DMS53 treated with DMSO at 0.1 percent for 48 hours (cell line): ENCODE results near the gene SIRT2.
A peak's percentile ranks its signal among the peaks of the same experiment; 100 is the strongest.
"Not testable (repeated sequence)": the region's sequence is repeated elsewhere in the genome, so short reads cannot be mapped to it uniquely, and the experiment has no call there.

Experiments
- DNase-seq: peaks from one replicate; lab custom pipeline; 2025; ENCODE audit not compliant: unreplicated experiment; lab: John Stamatoyannopoulos, UW

The SIRT2 gene

DNA sequence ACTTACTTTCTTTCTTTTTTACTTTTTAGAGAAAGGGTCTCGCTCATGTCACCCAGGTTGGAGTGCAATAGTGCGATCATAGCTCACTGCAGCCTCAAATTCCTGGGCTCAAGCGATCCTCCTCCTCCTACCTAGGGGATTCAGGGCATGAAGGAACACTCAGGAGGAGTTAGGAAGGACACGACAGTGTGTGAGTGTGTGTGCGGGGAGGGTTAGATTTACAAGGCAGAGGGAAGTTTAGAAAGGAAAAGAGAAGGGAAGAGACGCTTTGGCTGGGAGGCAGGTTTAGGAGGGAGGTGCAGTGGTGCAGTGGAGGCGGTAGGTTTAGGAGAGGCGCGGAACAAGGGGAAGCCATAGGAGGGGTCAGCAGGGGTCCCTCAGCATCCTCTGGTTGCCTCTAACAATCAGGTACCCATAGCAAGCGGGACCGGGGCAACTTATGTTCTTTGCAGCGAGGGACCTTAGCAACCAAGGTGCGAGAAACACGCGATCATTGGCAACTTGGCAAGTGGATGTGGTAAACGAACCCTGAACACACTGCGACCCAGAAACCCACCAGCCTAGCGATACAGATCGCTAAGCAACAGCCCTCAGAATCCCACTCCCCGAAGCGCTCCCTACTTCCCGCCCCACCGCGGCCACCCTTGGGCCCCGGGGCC lies 501 bp downstream of the SIRT2 start:
- no peak for DNase-seq

DNA sequence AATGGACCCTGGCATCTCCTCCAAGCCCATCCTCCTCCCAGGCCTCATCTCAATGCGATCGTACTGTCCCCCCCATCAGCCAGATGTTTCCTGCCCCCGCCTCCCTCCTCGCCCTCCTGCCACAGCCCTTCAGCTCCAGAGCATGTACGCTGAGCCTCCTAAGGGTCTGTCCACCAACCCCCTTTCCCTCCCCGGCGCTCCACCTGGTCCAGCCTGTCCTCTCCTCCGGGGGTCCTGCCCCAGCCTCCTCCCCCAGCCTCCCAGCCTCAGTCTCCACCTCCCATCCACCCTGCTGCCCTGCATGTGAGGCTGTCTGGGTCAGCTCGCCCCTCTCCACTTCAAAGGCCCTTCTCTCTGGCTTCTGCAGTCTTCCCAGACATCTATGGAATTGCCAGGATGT lies 4.5 kb downstream of the SIRT2 start:
- DNase-seq: no peak

DNA sequence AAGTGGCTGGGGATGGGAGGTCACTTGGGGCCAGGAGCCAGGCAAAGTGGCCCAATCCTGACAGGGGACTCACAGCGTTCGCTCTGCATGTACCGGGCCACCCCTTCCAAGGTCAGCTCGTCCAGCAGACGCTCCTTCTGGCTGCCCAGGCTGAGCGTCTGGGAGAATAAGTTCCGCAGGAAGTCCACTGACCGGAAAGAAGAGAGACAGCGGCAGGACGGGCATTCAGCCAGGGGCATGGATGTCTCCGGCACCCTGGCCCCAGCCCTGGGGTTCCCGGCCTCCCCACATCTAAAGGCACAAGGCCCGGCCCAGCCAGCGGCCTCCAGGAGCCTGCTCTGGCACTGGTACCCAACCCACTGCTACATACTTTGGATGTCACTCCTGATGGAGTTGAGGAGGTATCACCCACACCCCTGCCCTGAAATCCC lies 6.1 kb downstream of the SIRT2 start:
- no peak for DNase-seq

DNA sequence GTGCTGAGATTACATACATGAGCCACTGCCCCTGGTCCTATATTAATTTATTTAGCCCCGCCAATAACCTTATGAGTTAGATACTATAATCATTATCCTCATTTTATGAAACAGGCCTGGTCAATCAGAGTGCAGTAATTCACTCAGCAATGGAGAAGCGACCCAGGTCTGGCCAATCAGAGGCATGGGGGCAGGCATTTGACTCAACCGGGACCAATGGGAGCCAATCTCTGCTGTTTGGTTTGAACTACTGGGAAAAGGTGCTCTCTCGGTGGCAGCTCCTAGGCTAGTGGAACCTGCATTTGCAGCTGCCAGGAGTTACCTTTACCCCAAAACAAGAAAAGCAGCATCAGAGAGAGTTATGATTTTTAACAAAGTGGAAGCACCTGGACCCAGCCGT lies 6.6 kb downstream of the SIRT2 start:
- no peak for DNase-seq

DNA sequence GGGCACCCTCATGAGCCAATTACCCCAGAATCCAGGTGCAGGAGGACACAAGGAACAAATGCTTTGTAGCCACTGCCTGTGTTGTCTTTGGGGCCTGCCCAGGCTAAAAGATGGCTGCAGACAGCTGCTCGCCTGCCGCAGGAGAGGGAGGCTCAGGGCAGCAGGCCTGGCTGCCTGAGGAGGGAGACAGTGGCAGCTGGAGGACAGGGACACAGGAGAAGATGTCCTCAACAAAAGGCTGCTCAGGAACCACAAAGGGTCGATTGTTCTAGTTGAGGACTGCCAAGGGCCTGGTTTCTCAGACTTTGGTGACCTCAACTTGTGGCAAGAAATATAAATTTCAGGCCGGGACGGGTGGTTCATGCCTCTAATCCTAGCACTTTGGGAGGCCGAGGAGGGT lies 7.6 kb downstream of the SIRT2 start:
- DNase-seq: no peak

DNA sequence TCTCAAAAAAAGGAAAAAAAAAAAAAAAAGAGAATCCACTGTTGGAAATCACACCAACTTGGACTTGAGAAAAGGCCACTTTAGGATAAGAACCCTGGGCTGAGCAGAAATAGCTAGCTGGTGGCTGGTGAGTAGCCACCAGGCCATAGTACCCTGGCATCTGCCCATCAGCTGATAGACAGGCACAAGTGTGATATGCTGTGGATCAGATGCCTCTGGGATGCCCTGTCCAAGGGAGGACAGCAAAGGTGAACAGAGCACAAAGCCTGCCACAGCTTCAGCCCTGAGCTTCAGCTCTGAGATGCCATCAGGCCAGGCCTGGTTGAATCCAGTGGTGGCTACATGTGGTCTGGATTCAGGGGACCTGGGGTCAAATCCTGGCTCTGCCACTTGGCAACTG lies 8.7 kb downstream of the SIRT2 start:
- DNase-seq: no peak

DNA sequence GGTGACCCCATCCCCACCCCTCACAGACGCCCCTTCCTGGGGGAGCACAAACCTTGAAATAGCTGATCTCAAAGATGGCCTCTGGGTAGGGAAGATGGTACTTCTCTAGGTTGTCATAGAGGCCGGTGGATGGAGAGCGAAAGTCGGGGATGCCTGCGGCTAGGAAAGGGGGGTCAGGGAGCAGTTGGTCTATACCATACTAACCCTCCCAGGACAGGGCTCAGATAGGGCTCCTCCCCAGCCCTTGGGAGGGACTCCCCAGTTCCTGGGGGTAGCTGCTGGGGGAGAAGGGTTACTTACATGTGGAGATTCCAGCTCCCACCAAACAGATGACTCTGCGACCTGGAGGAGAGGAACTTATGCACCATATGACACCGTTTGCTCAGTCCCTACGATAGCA lies 9.6 kb downstream of the SIRT2 start:
- DNase-seq: no peak

DNA sequence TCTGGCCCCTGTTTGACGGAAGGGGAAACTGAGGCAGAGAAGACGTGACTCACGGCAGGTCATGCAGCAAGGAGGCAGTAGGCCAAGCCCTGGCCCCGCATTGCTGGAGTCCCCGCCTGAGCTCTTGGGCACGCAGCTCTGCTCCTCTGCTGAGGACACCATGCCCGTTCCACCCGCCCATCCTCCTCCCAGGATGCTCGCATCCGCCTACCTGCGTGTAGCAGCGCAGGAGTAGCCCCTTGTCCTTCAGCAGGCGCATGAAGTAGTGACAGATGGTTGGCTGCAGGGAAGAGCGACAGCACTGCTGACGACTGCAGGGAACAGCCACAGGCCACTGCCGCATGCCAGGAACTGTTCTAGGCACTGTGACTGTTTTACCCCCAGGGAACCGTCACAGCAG lies 10.5 kb downstream of the SIRT2 start:
- DNase-seq: no peak

DNA sequence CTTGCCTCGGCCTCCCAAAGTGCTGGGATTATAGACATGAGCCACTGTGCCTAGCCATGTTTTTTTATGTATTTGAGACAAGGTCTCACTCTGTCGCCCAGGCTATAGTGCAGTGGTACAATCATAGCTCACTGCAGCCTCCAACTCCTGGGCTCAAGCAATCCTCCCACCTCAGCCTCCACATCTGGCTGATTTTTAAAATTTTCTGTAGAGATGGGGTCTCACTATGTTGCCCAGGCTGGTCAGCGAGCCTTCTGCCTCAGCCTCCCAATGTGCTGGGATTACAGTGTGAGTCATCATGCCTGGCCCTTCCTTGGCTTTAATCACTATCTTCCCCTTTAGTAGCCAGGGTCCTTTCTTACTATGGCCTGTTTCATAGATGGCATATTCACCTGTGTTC lies 14.7 kb downstream of the SIRT2 start:
- DNase-seq: not testable (repeated sequence)

DNA sequence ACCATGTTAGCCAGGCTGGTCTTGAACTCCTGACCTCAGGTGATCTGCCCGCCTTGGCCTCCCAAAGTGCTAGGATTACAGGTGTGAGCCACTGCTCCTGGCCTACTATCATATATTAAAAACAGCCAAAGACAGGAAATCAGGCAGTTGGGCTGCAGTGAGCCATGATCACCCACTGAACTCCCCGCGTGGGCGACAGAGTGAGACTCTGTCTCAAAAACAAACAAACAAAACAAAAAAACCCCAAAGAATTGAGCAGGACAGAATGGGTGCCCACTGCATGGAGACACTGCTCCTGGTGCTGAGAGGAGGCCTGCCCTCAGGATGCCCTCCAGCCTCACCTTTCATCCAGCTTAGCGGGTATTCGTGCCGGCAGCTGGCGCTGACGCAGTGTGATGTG lies 16.1 kb downstream of the SIRT2 start:
- no peak for DNase-seq

DNA sequence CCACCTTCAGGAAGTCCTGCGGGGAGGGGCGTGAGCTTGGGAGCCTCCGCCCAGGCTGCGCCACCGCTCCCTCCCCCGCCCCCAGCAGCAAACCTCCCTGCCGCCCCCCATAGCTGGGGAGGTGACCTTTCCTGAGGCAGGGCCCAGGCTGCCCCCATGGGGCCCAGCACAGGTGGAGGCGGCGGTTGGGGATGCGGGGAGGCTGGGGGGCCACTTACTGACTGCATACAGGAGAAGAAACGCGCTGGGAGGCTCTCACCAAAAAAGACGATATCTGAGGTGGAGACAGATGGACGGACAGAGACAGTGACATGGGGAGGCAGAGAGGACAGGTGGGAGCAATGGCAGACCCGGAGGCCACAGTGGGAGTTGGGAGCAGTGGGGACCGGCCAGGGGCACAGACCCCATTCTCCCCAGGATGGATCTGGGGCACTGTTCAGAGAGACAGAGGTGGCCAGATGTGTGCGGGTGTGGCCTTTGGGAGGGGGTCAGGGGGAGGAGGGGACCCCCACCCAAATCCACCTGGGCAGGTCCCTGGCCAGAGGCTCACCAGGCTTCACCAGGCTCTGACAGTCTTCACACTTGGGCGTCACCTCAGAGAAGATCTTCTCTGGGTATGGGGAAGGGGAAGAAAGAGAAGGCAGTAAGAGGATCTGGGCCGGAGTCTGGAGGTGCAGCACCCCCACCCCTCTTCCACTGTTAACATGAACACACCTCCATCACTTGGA lies 18.4 kb downstream of the SIRT2 start:
- no peak for DNase-seq

DNA sequence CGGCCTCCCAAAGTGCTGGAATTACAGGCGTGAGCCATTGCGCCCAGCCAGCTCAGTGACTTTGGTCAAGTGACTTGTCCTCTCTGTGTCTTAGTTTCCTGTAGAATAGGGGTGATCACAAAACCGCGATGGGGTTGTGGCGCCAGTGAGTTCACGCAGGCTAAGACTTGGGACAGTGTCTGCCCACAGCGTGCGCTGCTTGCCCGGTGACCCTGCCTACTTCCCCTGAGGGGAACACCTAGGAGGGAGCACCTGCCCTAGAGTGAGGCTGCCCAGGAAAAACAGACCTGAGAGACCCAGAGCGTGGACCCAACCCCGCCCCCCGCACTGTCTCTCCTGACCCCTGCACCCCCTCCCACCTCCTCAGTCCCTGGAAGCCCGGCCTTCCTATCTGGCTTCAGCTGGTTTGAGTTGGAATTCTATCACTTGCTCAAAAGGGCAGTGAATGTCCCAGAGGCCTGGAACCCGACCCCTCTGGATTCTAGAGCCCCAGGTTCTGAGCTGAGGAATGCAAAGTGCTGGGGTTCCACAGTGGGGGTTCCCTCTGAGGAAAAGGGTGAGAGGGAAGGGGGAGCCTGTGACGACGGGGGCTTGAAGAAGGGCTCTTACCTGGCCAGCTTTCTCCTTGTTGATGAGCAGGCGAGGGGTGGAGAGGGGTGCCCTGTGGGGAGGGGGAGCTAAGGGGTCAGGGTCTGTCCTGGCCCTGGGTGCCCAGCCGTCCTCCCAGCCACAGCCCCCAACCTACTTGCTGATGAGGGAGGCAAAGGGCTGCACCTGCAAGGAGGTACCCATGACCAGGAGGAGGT lies 19.1 kb downstream of the SIRT2 start:
- DNase-seq: no peak

DNA sequence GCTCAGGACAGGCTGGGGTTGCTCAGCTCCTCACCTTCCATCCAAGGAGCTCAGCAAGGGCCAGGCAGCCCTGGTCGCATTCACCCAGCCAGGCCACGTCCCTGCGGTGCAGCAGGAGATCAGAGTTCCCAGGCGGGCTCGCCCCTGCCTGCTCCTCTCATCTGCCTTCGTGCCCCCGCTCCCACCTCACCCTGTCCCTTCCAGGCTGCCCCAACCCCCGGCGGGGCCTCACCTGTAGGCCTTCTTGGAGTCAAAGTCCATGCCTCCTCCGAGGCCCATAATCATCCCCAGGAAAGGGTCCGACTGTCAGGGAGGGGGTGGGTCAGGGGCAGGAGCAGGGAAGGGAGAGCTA lies 20.0 kb downstream of the SIRT2 start:
- no peak for DNase-seq

DNA sequence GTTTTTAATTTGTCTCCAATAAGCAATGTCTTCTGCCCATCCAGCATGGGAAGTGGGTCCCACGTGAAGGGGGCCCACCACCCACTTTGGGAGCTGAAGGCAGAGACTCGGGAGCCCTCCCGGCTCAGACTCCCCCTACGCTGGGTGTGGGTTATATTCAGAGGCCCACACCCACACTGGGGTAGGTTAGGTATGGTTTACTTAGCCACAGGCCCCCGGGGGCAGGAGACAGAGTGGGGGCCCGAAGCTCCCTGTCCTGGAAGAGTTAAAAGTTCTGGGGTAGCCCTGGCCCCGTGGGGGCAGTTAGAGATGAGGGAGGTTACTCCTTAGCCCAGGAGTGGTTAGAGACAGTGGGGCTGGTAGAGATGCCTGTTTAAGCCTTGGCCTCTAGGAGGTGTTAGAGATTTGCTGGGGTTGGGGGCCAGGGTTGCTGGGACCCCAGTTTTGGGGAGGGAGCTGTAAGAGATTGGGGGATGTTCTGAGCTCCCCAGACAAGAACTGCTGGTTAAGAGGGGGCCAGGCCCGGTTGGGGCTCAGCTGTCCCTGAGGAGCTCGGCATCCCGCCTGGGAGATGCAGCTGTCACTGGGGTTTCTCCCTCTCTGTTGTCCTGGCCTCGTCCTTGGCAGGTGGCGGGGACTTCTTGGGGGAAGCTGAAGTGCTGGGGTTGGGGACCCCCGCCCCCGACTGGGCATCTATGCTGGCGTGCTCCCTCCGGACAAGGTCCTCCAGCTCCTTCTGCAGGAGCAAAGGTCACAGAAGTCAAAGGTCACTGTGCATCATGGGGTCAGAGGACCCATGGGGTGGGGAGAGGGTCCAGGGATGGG lies 20.6 kb downstream of the SIRT2 start:
- DNase-seq: no peak

DNA sequence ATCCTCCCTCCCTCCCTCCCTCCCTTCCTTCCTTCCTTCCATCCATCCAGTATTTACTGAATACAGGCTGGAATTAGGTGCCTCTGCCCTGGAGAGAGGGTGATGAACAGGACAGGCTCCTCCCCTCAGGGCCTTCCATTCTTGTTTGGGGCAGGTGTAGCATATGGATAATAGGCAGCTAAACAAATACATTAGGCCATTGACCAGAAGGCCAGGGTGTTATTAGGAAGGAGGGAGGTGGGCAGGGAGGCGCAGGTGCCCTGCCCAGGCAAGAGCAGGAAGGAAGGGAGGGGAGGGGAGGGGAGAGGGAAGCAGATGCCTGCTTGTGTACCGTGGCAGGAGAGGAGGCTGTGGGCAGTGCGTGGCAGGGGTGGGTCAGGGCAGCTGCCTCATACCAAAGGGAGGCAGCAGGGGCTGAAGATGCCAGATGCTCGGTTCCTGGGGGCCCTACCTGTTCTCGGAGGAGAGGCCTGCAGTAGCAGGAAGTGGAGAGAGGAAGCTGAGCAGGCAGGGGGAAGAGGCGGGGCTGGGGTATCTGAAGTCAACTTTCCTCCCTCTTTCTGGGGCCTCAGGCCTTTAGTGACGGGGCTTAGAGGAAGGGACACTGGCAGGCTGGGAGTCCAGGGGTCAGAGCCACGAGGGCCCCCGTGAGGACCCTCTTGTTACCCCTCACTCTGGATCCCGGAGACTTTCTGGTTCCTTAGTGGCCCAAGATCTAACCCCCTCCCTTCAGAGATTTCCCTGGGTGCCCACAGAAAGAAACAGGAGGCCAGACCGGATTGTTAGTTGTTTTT lies 21.4 kb downstream of the SIRT2 start, which contains the start of gene RINL:
RINL (minus strand) TSS at position 495 of the 794 bp plus-strand sequence. CDS start 1,533 bp downstream, outside the sequence.
- peak; percentile 99 for DNase-seq

DNA sequence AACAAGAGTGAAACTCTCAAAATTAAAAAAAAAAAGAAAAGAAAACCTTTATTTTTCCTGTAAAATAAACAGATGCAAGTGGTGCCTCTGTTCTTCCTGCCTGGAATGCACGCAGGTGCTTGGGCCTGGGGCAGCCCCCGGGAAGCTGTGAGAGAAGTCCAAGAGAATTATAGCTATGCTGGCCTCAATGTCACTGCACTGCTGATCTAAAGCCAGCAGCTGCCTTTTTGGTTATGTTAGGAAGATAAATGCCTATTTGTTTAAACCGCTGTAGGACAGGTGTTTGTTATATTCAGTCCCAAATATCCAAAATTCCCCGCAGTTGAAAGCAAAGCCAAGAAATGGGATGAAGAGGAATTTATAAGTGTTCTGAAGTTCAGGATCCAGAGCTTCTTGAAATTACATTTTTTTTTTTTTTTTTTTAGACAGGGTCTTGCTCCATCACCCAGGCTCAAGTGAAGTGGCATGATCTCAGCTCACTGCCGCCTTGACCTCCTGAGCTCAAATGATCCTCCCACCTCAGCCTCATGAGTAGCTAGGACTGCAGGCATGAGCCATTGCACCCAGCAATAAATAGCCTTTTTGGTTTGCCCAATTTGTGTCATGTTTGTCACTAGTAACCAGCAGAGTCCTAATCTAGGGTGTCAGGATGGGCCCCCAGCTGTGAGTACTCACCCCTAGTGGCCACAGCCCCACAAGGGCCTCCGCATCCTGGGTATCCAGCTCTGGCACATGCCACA lies 23.6 kb downstream of the SIRT2 start:
- DNase-seq: no peak

DNA sequence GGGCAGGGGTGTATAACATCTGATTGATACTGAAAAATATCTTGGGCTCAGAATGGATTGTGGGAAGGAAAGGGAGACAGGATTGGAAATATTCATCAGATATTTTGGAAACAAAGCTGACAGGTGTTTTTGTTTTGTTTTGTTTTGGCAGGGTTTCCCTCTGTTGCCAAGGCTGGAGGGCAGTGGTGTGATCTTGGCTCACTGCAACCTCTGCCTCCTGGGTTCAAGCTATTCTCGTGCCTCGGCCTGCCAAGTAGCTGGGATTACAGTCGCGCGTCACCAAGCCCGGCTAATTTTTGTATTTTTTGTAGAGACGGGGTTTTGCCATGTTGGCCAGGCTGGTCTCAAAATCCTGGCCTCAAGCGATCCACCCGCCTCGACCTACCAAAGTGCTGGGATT lies 26.0 kb downstream of the SIRT2 start:
- DNase-seq: not testable (repeated sequence)

DNA sequence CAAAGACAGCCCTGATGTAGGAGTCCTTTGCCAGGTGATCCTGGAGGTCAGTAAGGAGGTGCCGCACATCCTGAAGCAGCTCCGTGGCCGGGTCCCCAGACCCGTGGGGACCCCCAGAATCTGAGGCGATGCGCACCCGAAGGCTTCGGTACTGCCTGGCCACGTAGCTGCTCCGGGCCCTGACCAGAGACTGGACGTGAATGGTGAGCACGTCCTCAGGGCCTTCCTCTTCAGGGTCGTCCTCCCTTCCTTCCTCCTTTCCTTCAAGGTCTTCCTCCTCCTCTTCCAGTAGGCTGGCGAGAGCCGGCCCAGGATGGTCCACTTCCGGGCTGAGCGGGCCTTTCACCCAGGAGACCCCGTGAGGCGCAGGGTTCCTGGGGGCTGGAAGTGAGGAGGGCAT lies 28.8 kb downstream of the SIRT2 start:
- DNase-seq: no peak

DNA sequence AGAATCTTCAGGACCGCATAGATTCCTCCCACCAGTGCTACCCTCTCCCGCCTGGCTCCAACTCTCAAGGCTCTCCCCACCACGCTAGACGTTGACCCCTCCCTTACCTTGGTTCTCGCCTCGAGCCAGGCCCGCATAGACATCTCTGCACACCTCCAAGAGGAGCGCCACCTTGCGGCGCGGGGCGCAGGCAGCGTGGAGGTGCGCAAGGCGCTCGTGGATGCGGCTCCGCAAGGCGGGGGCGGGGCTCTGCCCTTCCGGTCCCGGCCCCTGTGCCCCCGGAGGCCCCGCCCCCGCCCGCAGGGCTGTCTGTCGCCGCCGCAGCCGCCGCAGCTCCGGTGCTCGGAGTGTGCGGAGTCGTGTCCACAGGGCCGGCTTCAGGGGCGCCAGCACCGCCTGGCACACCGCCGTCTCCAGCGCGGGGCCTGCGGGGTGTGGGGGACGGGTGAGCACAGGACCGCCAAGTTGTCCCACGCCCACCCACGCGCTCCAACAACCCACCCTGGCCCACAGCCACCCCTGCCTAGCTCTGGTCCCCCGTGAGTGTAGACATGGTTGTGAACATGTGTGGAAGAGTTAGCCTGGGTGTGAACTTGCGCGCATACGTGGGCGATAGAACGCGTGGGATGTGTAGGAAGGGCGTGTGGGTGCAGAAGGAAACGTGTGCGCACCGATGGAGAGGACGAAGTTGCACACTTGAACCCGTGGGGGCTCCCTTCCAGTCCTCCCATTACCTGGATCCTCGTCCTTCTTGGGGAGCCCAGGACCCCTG lies 29.4 kb downstream of the SIRT2 start:
- DNase-seq: peak; percentile 95
